ENCODE data around the gene CREBBP.
A peak's percentile ranks its signal among the peaks of the same experiment; 100 is the strongest.
"Not testable (repeated sequence)": the region's sequence is repeated elsewhere in the genome, so short reads cannot be mapped to it uniquely, and the experiment has no call there.

The CREBBP gene

DNA sequence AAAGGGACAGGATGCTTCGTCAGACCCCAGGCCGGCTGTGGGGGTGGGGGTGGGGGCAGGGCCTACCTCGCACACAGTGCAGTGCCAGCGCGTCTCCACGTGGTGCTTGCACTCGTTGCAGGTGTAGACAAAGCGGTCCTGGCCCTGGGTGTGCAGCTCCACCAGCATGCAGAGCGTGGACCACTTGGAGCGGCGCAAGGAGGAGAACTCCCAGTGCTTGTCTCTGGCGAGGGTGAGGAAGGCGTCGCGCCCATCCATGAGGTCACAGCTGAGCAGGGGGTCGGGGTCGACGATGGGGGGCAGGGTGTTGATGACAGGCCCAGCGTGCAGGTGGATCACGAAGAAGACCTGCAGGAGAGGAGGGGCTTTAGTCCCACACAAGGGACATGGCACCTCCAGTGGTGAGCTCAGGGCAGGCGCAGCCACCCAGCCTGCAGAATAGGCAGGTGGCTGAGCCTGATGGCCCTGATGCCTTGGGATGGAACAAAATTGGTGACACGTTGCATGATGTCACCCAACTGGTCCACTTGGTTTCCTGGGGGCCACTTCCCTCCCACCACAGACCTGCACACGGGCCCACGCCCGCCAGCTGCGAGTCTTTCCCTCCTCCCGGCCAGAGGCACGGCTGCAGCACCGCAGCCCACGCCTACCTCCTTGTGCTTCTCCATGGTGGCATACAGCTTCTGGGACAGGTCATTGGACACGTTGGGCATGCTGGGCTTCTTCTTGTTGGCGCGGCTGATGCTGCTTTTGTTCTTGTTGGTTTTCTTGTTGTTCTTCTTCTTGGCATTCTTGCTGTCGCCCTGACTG is 149.2 kb downstream of the CREBBP start:
- no peak for DNase-seq

DNA sequence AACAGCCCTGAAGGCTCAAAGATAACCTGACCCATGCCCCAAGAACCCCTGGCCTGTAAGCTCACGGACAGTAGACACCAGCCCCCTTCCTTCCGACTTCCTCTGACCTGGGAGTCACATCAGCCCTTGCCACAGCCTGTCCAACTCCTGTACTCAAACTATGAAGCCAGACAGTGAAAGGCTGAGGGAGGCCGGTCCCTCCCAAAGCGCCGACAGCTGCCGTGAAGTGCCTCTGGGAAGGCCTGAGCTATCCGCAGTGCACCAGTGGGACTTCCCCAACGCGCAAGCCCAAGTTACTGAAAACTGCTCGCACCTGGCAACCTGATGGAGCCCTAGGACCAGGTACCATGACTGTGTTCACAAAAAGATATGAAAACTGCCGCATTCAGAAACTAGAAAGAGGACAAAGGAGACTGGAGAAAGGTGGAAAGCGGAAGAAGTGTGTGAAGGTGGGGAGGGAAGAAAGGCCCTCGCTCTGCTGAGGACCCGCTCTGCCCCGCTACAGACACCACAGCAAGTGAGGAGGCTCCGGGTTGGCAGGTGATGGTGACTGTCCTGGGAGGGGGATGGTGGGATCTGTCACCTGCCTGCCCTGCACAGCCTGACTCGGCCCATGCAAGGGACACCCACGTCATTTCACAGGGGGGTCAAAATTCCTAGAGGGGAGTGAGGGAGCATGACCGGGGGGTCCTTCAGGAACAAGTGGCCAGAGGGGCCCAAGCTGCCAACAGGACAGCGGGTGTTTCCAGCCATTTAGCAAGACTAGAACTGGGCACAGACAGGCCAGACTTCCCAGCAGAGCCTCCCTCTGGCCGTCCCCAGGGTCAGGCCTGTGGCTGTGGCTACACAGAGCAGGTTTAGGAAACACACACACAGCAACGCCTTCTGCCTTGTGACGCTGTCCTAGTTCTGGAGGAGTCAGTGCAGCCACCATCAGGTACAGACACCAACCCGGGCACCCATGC is 150.1 kb downstream of the CREBBP start:
- no peak for DNase-seq

DNA sequence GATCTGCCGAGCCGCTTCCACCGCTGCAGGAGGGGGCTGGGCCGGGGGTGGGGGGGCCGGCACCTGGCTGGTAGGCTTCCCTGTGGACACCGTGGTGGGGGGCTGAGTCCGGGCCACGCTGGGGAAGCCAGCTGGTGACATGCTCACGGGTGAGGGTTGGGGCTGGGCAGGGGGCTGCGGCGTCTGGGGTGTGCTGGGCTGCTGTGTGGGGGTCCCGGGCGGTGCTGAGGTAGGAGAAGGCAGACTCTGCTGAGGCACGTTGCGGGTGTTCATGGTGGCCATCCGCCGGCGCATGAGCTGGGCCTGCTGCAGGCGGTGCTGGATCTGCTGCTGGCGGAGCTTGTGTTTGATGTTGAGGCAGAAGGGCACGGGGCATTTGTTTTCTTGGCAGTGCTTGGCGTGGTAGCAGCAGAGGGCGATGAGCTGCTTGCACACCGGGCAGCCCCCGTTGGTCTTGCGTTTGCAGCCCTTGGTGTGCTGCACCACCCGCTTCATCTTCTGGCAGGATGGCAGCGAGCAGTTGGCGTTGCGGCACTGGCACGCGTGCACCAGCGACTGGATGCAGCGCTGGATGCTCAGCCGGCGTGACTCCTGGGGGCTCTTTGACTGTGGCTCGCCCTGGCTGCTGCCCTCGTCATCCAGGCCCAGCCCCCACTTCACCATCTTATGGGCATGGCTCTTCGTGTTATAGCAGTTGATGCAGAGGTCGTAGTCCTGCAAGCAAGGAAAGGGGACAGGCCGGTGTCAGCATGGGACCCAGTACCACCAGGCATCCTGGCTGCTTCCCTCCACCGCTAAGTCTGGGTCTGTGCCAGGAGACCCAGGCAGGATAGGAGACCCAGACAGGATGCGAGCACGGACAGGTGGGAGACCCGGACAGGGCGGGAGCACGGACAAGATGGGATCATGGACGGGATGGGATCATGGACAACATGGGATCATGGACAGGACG is 151.1 kb downstream of the CREBBP start:
- no peak for DNase-seq

DNA sequence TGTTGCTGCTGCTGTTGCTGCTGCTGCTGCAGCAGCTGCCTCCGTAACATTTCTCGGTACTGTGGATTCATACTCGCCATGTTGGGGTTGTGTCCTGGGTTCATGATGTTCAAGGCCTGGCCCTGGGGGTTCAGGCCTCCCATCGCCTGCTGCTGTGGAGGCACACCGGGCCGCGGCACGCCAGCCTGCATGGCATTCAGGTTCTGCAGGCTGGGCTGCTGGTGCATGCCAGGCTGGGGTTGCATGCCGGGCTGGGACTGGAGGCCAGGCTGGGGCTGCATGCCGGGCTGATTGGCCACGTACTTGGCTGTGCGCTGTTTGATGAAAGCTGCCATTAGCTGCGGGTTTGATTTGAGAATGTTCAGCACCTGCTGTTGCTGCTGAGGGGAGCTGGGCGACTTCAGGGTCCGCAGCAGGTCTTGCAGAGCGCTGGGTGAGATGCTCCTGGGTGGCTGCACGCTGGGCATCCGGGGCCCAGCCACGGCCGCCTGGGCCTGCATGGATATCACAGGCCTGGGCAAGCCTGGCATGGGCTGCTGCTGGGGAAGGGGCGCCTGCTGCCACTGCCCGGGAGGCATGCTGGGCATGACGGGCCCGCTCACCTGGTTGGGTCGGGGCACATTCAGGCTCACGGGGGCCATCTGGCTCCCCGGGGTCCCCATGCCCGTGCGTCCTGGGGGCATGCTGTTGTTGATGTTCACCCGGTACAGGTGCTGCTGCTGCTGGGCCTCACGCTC is 151.9 kb downstream of the CREBBP start:
- no peak for DNase-seq

DNA sequence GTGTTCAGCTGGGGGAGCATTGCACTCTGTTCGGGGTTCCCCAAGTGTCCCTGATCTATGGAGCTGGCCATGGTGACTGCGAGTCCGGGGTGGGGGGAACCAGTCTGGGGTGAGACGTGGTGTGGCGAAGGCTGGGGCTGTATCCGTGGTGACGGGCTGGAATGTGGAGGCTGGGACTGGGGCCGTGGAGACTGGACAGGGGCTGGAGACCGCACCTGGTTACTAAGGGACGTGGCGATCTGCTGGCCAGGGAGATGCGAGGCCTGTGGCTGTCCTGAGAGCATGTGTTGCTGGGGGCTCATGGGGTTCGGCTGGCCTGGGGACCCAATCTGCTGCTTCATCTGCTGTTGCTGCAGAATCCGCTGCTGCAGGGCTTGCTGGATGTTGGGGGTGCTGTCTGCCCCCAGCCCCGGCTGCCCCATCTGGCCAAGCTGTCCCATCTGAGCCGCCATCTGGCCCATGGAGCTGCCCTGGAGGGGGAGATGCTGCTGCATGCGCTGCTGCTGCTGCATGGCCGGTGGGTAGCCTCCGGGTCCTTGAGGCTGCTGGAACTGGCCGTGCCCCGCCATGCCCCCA is 152.6 kb downstream of the CREBBP start:
- no peak for DNase-seq

DNA sequence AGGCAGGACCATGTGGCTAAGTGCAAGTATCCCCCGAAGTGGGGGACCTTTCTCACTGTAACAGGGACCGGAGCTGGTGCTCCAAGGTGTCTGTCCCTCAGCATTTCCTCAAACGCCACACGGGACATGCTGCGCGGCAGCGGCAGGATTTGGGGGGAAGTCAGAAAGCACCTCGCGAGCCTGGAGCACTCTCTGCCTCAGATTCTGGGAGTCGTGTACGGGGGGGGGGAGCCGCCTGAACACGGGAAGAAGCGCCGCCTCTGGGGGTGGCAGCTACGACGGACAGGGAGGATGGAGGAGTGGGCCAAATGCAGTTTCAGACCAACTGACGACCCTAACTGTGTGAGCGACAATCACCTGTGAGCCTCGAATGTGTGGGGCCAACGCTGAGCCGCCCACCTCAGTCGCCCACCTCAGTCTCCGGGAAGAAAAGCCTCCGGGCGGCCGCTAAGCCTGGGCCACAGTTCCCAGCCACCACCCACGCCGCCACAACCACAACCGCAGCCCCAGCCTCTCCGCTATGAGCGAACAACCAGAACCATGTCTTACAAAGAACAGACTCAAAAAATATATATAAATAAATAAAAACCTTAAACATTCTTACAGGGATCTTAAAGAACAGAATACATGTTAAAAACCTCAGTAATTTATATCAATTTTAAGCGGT is 154.4 kb downstream of the CREBBP start:
- DNase-seq = no peak

DNA sequence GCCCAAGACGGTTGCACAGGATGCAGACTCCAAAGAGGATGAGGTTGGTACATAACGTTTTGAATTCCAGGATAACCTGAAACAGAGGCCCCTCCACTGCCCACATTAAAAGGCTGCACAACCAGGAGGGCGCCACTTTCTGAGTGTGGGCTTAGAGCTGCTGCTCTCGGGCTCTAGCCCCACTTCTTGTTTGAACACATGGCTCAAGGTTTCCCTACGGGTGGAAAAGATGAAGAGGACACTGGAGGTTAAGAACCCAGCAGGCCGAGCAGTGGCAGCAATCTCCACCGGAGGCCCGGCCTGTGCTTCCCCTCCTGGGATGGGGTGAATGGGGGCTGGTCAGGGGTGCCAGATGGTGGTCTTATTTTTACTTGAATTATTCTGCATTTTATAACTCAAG is 155.2 kb downstream of the CREBBP start:
- DNase-seq = no peak

DNA sequence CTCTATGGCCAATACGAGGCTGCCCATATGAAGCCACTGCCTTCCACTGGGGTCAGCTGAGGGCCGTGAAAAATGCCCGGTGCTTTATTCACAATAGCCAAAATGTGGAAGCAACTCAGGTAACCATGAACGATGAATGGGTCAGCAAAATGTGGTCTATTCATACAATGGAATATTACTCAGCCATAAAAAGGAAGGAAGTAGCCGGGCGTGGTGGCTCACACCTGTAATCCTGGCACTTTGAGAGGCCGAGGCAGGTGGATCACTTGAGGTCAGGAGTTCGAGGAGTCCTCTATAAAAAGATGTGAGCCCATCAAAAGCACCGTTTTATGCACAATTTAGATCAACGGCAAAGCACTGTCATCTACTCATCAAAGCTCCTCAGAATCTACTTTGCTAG is 158.0 kb downstream of the CREBBP start:
- no peak for DNase-seq

DNA sequence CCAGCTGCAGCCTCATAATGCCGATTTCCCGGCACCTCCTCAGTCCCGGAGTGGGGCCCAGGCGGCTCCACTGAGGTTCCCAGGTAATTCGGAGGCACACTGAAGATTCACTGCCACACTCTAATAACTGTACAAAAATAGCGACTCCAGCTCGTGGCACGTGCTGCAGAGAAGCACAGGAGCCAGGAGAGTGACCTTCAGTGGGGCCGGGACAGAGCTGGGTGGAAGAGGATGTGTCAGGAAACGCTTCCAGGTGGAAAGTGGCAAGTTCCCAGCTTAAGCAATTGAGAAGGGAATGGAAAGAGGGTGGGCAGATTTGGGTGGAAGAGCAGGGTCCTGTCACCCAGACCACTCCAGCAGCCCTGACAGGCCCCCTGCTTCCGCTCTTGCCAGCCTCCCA is 160.1 kb downstream of the CREBBP start:
- DNase-seq = no peak

DNA sequence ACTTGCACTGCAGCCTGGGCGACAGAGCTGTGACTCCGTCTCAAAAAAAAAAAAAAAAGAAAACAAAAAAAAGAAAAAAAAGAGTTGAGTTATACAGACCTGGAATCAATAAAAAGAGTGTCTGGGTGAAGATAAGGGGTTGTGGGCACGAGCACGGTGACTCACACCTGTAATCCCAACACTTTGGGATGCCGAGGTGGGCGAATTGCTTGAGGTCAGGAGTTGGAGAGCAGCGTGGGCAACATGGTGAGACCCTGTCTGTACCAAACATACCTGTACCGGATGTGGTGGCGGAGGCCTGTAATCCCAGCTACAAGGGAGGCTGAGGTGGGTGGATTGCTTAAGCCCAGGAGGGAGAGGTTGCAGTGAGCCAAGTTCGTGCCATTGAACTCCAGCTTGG is 161.9 kb downstream of the CREBBP start:
- DNase-seq = no peak

DNA sequence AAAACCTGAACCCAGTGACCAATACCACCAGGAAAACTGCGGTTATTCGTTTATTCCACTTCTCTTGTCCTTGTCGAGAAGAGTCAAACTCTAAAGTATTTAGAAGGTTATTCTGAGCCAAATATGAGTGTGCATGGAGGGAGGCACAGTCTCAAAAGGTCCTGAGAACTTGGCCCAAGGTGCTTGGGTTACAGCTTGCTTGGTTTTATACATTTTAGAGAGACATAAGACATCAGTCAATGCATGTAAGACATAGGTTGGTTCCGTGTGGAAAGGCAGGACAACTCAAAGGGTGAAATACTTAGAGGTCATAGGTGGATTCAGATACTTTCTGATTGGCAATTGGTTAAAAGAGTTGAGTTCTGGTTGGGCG is 162.5 kb downstream of the CREBBP start:
- no peak for DNase-seq

DNA sequence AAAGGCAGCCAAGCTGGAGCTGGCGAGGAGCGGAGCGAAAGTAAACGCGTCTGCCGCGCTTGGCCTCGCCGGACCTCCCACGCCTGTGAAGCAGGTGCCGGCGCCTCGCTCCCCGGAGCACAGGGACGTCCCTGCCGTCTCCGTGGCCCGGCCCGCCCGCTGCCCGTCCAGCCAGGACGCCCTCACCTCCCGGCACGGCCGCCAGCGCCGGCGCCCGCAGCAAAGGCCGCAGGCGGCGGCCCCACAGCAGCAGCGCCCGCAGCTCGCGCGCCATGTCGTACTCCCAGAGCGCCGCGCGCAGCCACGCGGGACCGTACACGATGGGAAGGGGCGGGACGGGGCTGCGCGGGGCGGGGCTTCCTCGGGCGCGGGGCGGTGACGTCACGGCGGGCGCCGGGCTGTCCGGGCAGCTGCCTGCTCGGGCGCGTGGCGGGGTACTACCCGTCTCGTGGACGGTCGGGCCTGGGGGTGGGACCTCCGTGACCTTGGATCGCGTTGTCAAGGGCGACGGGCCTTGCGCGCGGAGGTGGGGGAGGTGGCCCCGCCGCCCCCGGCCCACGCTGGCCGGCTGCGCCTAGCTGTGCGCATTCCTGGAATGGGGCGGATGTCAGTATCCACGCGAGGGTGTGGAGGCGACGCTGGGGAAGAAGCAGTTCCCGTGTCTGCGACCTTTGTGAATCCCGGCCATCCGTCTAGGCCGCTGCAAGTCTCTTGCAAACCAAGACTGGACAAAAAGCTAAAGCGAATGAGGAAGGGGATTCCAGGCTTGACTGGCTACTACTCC is 163.1 kb downstream of the CREBBP start, which contains the start of gene TRAP1:
TSS of gene TRAP1 (minus strand) at position 290 of the 784 bp plus-strand sequence. CDS start at position 274, 16 bp downstream.
- DNase-seq = peak; percentile 72

DNA sequence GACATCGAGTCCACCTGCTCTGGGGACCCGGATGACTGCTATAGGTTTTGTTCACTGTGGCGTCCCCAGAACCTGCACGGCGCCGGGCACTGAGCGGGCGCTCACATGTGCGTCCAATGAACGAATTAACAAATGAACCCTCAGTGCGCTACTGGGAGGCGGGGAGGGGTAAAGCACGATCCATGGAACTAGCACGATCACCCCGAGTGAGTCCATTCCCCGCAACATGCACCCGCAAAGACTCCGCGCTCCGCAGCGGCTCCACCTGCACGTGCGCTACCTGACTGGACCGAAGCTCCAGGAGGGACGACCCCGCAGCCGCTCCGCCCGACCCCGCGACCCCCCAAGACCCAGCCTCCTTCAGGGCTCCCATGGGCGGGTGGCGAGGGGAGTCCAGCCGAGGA is 163.7 kb downstream of the CREBBP start:
- no peak for DNase-seq

DNA sequence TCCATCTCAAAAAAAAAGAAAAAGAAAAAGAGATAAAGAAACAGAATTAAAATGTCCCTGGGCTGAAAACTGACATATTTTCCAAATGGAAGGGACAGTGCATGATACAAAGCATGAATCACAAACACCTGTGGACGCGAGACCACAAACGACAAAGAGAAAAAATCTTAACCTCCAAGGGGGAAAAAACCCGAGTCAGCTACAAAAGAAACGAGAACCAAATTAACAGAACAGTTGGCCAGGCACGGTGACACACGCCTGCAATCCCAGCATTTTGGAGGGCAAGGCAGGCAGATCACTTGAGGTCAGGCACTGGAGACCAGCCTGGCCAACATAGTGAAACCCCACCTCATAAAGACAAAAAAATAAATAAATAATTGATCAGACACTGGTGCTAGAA is 165.1 kb downstream of the CREBBP start:
- DNase-seq = no peak

DNA sequence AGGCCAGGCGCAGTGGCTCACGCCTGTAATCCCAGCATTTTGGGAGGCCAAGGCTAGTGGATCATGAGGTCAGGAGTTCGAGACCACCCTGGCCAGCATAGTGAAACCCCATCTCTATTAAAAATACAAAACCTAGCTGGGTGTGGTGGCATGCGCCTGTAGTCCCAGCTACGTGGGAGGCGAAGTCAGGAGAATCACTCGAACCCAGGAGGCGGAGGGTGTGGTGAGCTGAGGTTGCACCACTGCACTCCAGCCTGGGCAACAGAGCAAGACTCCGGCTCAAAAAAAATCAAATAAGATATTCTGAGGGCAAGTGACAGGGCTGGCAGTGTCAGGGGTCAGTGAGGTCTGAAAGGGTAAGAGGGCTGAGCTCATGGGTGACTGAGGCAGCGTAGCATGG is 166.1 kb downstream of the CREBBP start:
- DNase-seq = not testable (repeated sequence)

DNA sequence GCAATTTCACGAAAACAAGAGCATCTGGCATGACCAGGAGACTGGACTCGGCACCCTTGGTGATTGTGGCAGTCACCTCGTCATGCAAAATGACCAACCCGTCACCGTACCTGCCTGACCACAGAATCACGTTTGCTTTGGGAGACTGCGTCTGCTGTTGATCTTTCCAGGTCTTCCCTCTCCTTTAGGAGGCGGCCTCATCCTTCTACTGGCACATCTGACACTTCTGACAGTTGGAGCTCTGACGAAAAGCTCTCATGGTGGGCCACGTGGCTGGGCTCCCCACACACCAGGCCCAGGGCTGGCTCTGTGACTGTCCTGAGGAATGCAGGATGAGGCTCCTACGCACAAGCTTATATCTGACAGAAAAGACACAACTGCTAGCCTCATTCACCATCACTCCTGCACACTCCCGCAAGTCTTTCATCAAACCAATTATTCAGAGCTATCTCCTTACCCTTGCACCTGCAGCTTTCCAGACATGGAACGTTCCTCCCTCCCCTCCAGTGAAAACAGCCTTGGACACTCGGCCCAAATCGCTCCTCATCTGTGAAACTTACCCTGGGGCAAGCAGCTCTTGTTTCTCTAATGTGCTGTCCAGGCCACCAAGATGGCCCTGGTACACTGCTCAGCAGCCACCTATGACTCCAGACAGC is 166.8 kb downstream of the CREBBP start:
- DNase-seq = no peak

DNA sequence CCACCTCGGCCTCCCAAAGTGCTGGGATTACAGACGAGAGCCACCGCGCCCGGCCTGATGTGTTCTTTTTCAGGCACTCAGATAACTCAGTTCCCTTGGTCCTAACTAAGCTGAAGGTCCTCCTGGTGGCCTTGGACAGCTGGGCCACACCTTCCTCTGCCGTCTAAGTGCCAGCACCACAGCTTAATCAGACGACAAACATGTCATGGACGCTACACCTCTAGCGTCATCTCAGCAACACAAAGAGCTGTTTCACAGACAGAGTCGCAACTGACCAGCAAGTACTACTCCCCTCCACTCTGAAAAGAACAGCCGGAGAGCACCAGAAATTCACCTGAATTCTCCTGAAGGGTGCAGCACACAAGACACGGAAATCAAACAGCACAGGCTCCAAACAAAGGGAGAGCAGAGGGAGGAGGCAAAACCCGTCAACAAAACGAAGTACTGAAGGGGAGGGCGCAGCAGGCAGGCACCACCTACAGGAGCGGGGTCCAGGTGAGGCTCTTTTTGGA is 167.6 kb downstream of the CREBBP start:
- no peak for DNase-seq

DNA sequence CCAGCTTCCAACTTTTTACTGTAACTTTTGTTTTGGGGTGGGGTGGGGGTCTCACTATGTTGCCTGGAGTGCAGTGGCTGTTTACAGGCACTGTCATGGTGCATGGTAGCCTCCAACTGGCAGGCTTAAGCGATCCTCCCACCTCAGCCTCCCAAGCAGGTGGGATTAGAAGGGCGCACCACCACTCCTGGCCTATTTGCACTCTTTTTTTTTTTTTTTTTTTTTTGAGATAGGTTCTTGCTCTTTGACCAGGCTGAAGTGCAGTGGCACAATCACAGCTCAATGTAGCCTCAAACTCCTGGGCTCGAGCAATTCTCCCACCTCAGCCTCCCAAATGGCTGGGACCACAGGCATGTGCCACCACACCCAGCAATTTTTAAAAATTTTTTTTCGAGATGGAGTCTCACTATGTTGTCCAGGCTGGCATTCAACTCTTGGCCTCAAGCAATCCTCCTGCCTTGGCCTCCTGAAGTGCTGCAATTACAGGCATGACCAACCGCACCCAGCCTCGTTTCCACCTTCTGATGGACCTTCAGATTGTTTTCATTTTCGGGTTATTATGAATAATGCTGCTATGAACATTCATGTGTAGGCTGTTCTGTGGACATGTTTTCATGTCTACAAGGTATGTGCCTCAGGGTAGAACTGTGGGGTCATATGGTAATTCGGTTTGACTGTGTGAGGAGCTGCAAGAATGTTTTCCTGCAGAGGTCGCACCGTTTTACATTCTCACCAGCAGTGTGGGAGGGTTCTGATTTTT is 174.1 kb downstream of the CREBBP start:
- no peak for DNase-seq

DNA sequence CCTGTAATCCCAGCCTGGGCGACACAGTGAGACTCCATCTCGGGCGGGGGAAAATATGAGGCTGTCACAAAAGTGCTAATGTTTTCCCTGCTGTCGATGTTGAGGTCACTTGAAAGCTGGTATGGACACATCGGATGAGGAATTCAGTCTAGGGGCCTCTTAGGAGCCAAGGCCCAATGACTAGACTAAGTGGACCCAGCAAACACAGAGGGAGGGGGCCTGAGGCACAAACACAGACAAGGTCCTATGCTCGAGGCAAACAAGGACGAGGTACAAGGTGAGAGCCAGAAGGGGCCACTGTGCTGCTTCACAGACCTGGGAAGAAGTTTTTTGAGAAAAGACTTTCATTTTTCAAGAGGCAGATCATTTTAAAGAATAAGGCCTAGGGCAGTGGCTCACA is 178.4 kb downstream of the CREBBP start:
- no peak for DNase-seq
